Progenitor cell of endocrine pancreas (in vitro differentiated cells): ENCODE data around the gene MYH9. TPM values are rescaled to one million over a fixed set of nuclear protein-coding genes. Genes with fewer than 3 reads are reported as not detected.

Experiments
- DNase-seq: peaks from one replicate; pipeline ENCODE4 v3.0.0; 2021; ENCODE audit warnings: low spot score; ENCODE audit not compliant: unreplicated experiment
- H3K27ac Mint-ChIP-seq: 2 replicates; pipeline ENCODE4 v1.8.0; 2021; ENCODE audit warnings: mild to moderate bottlenecking, moderate library complexity, mixed read lengths
- H3K27me3 Mint-ChIP-seq: 2 replicates; pipeline ENCODE4 v1.8.0; 2021; ENCODE audit warnings: mixed read lengths
- H3K36me3 Mint-ChIP-seq: 2 replicates; pipeline ENCODE4 v1.8.0; 2022; ENCODE audit warnings: mixed read lengths; ENCODE audit not compliant: insufficient read depth
- H3K4me1 Mint-ChIP-seq: 2 replicates; pipeline ENCODE4 v1.8.0; 2021; ENCODE audit warnings: low read depth, mixed read lengths
- H3K4me3 Mint-ChIP-seq: 2 replicates; pipeline ENCODE4 v1.8.0; 2021; ENCODE audit warnings: low read depth, mild to moderate bottlenecking, moderate library complexity, mixed read lengths
- H3K9me3 Mint-ChIP-seq: 2 replicates; pipeline ENCODE4 v1.8.0; 2021; ENCODE audit warnings: low read depth, mixed read lengths
- total RNA-seq: library from RNA; stranded (reverse); gene quantifications from 2 replicates; pipeline ENCODE4 v1.2.1, GENCODE V29; 2021
- TF ChIP-seq, protein P1 (sequence below): fragments of 200-600 bp; sonication (generic); IDR thresholded peaks from one replicate; pipeline ENCODE4 v1.5.0; 2021; ENCODE audit warnings: antibody characterized with exemption, mild to moderate bottlenecking; ENCODE audit not compliant: unreplicated experiment

Gene MYH9
- total RNA-seq, 1 donor from 2014 or later = 299 TPM

DNA sequence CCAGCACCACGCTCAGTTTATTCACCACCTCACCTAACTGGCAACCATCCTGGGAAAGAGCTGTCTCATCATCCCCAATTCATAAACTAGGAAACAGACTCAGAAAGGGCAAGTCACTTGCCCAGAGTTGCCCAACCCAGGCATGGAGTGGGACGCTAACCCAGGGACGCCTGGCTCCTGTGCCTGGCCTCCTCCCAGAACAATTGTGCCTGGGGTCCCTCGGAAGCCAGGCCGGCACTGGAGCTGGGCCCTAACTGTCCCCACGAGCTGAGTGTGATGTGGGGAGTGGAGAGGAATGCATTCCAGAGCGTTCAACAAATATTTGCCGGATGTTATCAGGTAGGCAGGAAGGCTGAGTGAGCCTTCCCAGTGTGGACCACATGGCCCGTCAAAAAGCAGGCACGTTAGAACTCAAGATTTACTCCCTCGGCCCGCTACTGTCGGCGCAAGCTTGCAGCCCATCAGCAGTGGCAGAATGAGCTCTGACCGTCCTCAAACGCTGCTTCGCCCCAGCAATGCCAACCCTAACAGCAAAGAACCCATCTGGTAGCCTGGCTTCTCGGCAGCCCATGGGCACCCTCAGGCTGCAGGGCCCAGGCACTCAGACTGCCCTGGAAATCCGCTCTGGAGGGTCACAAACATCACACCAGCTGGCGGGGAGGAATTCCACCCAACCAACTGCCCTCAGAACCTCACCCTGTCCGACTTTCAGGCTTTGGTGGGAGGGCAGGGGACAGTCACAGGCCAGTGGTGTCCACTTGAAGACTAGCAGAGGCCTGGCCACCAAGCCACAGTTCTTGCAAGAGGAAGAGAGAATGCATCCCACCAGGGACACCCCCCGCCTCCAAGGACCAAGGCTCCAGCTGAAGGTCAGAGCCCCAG lies 35.6 kb downstream of the MYH9 start:
- H3K4me3 Mint-ChIP-seq = peak overlapping the region; percentile 46
- DNase-seq = no peak
- peaks cover 8% of the 10 kb centered on the region for H3K36me3 Mint-ChIP-seq
- no peaks in the 10 kb centered on the region for H3K27me3 Mint-ChIP-seq
- TF ChIP-seq, protein P1, sequence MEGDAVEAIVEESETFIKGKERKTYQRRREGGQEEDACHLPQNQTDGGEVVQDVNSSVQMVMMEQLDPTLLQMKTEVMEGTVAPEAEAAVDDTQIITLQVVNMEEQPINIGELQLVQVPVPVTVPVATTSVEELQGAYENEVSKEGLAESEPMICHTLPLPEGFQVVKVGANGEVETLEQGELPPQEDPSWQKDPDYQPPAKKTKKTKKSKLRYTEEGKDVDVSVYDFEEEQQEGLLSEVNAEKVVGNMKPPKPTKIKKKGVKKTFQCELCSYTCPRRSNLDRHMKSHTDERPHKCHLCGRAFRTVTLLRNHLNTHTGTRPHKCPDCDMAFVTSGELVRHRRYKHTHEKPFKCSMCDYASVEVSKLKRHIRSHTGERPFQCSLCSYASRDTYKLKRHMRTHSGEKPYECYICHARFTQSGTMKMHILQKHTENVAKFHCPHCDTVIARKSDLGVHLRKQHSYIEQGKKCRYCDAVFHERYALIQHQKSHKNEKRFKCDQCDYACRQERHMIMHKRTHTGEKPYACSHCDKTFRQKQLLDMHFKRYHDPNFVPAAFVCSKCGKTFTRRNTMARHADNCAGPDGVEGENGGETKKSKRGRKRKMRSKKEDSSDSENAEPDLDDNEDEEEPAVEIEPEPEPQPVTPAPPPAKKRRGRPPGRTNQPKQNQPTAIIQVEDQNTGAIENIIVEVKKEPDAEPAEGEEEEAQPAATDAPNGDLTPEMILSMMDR = no peak
- peaks cover 55% of the 10 kb centered on the region for H3K4me1 Mint-ChIP-seq
- no peaks in the 10 kb centered on the region for H3K9me3 Mint-ChIP-seq
- peak overlapping the region; percentile 98 for H3K27ac Mint-ChIP-seq

DNA sequence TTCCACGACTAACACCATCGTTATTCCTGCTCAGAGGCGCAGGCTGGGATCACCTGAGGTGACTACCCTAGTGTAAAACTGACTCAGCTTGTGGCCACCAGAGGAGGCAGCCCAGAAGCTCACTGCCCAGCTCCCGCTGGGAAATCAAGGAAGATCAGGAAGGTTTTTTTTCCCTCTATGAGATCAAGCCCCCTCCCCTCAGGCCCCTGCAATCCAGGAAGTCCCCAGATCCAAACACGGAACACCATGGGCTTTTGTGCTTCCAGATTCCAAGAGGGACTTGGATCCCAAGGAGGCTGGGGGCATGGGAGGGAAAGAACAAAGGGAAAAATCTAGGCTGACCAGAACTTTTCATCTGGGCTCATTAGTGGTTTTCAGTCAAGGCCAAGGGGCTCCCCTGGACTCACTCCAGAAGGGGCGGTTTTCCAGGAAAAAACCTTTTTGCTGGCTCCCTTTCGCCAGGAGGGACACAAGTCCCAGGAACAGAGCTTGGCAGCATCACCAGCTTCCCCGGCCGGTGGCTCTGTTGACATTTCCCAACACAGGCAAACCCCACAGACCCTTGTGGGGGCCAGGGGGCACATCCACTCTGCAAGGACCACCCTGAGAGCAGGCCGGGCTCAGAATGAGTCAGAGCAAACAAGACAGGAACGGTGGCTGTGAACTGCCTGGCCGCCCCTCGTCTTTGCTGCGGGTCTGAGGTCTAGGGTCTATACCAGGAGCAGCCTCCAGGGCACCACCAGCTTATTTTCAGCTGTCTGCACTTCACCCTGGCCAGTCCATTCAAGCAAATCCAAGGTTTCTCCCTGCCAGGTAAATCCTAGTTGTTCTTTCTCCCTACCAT lies 36.8 kb downstream of the MYH9 start:
- TF ChIP-seq, protein P1 = peak; percentile 32
- DNase-seq = peak; percentile 33
- no peaks in the 10 kb centered on the region for H3K27me3 Mint-ChIP-seq
- H3K27ac Mint-ChIP-seq = peak overlapping the region; percentile 98
- H3K36me3 Mint-ChIP-seq = peaks cover 10% of the 10 kb centered on the region
- H3K4me1 Mint-ChIP-seq = peaks cover 49% of the 10 kb centered on the region
- peak overlapping the region; percentile 46 for H3K4me3 Mint-ChIP-seq
- no peaks in the 10 kb centered on the region for H3K9me3 Mint-ChIP-seq

DNA sequence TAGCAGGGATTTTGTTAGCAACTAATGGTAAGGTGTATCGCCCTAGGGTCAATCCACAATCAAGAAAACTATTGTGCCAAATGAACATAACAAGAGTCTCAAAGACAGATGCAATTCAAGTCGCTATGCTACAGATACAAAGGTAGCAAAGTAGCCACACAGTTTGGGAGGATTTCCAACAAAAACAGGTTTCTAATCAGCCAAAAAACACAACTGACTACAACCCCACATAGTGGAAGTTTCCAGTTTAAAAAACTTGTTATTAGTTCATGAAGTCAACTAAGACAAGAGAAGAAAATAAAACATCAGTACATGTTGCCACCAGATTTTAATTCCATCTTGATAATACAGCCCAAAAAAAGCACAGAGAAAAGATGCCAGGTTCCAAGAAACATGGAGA lies 38.0 kb downstream of the MYH9 start:
- Mint-ChIP-seq H3K4me3 (no peak overlapping the region), H3K9me3 (no peaks in the 10 kb centered on the region), H3K27ac (peak overlapping the region; percentile 98), H3K4me1 (peaks cover 38% of the 10 kb centered on the region), H3K27me3 (no peaks in the 10 kb centered on the region), H3K36me3 (peaks cover 10% of the 10 kb centered on the region)
- DNase-seq = no peak
- TF ChIP-seq, protein P1 = no peak

DNA sequence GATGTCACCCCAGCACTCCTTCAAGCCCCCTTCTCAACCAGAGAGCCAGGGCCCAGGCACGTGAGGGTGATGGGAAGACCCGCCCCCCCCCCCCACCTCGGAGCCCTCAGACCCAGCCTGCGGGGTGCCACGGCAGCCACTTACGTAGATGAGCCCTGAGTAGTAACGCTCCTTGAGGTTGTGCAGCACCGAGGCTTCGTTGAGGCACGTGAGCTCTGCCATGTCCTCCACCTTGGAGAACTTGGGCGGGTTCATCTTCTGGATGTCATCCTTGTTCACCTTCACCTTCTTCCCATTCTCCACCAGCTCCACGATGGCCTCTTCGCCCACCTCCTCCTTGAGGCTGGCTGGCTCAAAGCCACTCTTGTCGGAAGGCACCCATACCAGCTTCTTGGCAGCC lies 39.0 kb downstream of the MYH9 start:
- H3K27ac Mint-ChIP-seq = no peak overlapping the region
- DNase-seq = no peak
- H3K9me3 Mint-ChIP-seq = no peaks in the 10 kb centered on the region
- H3K36me3 Mint-ChIP-seq = peaks cover 11% of the 10 kb centered on the region
- TF ChIP-seq, protein P1 = no peak
- no peak overlapping the region for H3K4me3 Mint-ChIP-seq
- peaks cover 43% of the 10 kb centered on the region for H3K4me1 Mint-ChIP-seq
- no peaks in the 10 kb centered on the region for H3K27me3 Mint-ChIP-seq

DNA sequence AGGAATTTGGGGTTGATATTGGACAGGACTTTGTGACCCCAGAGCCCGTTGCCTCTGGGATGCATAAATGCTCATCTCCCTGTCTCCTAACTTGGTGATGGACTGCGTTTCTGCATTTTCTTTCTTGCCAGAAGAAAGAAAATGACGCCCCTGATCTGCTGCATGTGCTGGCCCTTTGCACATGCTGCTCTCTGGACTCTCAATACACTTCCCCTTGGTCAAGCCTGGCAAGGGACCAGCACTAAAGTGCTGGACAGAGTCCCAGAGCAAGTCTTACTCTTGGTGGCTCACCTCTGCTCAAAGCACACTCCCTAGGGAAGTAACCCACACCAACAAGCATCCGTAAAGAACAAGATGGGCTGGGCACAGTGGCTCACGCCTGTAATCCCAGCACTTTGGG lies 40.7 kb downstream of the MYH9 start:
- Mint-ChIP-seq H3K4me1 (peaks cover 35% of the 10 kb centered on the region), H3K9me3 (no peaks in the 10 kb centered on the region), H3K27ac (peak overlapping the region; percentile 41), H3K36me3 (peaks cover 11% of the 10 kb centered on the region), H3K27me3 (no peaks in the 10 kb centered on the region), H3K4me3 (no peak overlapping the region)
- TF ChIP-seq, protein P1 = no peak
- no peak for DNase-seq
